ENCODE results near the gene SLC7A7.
"Not testable (repeated sequence)": the region's sequence is repeated elsewhere in the genome, so short reads cannot be mapped to it uniquely, and the experiment has no call there.

The SLC7A7 gene

DNA sequence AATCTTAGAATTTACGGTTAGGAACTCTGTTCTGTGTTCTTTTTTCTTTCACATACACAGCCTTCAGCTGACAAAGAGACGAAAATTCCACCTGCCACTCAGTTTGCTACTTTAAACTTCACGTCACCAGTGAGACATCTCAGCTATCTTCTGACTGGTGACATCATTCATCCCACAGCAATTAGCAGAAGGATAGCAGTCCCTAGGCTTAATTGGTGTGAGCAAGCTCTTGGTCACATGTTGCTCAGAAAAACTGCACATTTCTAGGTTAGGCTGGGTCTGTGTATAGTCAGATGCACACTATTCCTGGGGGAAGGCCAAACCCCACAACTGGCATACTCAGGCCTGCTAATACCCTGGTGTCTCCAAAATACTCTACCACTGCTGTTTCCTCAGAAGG is 23.9 kb downstream of the SLC7A7 start:
- no peak overlapping the region for H3K4me3 ChIP-seq (replicated peaks in 1 of 2; ENCODE audit: low read depth in 2 of 2, low read length in 2 of 2)
- DNase-seq (ENCODE audit: low read depth in 2 of 2), result peak; percentile 47 to 60
- TF ChIP-seq, protein P1, sequence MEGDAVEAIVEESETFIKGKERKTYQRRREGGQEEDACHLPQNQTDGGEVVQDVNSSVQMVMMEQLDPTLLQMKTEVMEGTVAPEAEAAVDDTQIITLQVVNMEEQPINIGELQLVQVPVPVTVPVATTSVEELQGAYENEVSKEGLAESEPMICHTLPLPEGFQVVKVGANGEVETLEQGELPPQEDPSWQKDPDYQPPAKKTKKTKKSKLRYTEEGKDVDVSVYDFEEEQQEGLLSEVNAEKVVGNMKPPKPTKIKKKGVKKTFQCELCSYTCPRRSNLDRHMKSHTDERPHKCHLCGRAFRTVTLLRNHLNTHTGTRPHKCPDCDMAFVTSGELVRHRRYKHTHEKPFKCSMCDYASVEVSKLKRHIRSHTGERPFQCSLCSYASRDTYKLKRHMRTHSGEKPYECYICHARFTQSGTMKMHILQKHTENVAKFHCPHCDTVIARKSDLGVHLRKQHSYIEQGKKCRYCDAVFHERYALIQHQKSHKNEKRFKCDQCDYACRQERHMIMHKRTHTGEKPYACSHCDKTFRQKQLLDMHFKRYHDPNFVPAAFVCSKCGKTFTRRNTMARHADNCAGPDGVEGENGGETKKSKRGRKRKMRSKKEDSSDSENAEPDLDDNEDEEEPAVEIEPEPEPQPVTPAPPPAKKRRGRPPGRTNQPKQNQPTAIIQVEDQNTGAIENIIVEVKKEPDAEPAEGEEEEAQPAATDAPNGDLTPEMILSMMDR (IDR thresholded peaks at IDR 0.05; ENCODE audit: low read depth, low read length), result no peak

DNA sequence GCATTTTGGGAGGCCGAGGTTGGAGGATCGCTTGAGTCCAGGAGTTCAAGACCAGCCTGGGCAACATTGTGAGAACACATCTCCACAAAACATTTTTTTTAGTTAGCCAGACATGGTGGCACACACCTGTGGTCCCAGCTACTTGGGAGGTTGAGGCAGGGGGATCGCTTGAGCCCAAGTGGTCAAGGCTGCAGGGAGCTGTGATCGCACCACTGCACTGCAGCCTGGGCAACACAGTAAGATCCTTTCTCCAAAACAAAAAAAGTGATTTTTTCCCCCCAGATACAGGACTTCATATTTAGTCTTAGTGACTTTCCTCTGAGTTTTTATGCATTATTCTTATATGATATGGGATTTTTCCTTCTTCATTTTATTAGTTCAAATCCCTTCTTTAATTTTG is 28.6 kb downstream of the SLC7A7 start:
- TF ChIP-seq, protein P1 (IDR thresholded peaks at IDR 0.05; ENCODE audit: low read depth, low read length), result no peak
- no peak overlapping the region for H3K4me3 ChIP-seq (replicated peaks in 1 of 2; ENCODE audit: low read depth in 2 of 2, low read length in 2 of 2)
- no peak for DNase-seq (ENCODE audit: low read depth in 2 of 2)

DNA sequence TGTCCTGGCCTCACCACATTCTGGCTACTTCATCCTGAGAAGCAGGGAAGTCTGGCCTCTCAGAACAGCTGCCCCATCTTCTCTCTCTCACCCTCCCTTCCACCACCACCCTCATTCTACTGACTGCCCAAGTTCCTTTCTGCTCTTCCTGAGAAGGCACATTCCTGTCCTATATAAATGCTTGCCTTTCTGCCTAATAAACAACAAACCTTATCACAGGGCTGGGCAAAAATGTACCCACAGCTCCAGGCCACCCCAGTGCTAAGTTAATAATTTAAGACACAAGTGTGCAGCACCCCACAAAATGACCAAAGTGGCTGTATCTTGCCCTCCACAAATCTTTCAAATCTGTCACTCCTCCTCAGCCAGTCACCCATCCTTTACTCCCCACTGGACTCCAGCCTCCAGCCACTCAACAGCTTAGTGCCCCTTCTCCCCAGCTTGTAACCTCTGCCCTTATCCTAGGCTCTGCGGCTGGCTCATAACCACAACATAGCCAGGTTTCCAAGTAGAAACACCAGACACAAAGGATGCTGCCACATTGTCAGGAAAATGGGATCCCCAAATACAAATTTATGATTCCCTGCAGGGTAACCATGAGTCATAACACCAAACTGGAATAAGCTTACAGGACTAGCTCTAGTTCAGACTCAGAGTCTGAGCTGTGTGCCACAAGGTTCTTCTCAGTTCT is 33.8 kb downstream of the SLC7A7 start:
- H3K4me3 ChIP-seq (replicated peaks in 1 of 2; ENCODE audit: low read depth in 2 of 2, low read length in 2 of 2), result no peak overlapping the region
- TF ChIP-seq, protein P1 (IDR thresholded peaks at IDR 0.05; ENCODE audit: low read depth, low read length), result no peak
- DNase-seq (ENCODE audit: low read depth in 2 of 2), result peak in 1 of 2 donors; percentile 20

DNA sequence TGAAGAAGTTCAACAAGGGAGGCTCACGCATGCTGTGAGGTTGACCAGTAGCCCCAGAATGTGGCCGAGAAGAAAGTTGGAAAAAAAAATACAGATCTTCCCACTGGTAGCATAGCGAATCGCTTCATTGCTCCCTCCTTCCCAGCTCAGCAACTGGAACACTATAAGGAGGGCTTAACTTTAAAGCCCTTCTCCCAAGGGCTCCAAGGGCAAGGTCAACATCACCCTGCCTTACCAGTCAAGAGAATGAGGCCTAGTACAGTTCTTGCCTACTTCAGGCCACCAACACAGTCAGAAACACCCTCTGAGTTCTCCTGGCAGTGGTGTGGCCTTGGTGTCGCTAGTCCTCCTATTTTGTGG is 34.3 kb downstream of the SLC7A7 start:
- H3K4me3 ChIP-seq (replicated peaks in 1 of 2; ENCODE audit: low read depth in 2 of 2, low read length in 2 of 2), result no peak overlapping the region
- TF ChIP-seq, protein P1 (IDR thresholded peaks at IDR 0.05; ENCODE audit: low read depth, low read length), result no peak
- DNase-seq (ENCODE audit: low read depth in 2 of 2), result no peak

DNA sequence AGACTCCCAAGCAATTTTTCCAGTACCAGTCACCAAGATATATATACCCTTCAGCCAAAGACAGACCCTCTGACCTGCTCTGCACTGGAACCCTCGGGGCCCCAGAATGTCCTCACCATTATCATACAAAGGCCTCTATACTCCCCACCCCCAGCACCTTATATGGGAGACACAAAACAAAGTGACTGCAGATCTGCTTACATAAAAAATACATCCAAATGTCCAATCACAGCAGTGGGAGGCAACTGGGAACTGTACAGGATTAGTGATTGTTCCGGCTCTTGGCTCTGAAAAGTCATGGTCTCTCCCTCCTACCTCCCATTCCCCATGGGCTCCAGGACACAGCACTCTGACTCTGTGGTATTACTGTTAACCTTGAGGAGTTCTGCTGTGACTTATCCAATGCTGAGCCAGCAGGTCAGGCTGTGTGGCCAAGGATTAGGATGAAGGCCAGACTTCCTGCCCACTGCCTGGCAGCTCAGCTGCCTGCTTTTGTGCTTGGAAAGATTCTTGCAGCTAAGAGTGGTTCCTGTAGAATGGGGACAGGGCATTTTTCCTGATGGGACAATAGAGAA is 35.0 kb downstream of the SLC7A7 start:
- H3K4me3 ChIP-seq (replicated peaks in 1 of 2; ENCODE audit: low read depth in 2 of 2, low read length in 2 of 2), result no peak overlapping the region
- DNase-seq (ENCODE audit: low read depth in 2 of 2), result peak in 1 of 2 donors; percentile 37
- TF ChIP-seq, protein P1 (IDR thresholded peaks at IDR 0.05; ENCODE audit: low read depth, low read length), result no peak

DNA sequence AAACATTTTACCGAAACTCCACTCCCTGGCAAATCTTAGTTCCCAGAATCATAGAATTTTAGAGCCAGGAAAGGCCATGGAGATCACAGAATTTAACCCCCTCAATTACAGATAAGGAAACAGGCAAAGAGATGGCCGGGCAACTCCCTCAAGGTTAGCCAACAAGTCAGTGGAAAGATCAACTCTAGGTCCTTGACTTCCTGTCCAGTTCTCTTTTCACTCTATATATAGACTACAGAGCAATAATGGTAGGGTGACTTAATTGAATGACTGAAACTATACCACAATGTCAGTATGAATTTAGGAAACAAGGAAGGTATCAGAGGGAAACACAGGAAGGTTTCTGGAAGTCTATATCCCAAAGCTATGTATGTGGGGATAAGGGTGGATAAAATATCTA is 37.2 kb downstream of the SLC7A7 start:
- TF ChIP-seq, protein P1 (IDR thresholded peaks at IDR 0.05; ENCODE audit: low read depth, low read length), result no peak
- H3K4me3 ChIP-seq (replicated peaks in 1 of 2; ENCODE audit: low read depth in 2 of 2, low read length in 2 of 2), result no peak overlapping the region
- no peak for DNase-seq (ENCODE audit: low read depth in 2 of 2)

DNA sequence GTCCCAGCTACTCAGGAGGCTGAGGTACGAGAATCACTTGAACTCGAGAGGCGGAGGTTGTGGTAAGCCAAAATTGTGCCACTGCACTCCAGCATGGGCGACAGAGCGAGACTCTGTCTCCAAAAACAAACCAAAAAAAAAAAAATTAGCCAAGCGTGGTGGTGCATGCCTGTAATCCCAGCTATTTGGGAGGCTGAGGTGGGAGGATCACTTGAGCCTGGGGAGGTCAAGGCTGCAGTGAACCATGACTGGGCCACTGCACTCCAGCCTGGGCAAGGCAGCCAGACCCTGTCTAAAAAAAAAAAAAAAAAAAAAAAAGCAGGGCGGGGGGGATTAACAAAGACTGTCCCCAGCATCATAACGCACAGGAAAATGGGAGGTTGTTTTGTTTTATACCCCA is 38.4 kb downstream of the SLC7A7 start:
- DNase-seq (ENCODE audit: low read depth in 2 of 2); H3K4me3 ChIP-seq (replicated peaks in 1 of 2; ENCODE audit: low read depth in 2 of 2, low read length in 2 of 2): not testable (repeated sequence)
